Mesenchymal stem cell (in vitro differentiated cells and primary cell): ENCODE data around the gene ZNF564. TPM values are rescaled to one million over a fixed set of nuclear protein-coding genes. Genes with fewer than 3 reads are reported as not detected.

Experiments used
- DNase-seq: peaks from one replicate; pipeline ENCODE4 v3.0.0-alpha.2; 2013
- H2AFZ ChIP-seq: one replicate; pipeline ENCODE4 v1.6.1; 2013; ENCODE audit warnings: low read depth, mild to moderate bottlenecking, control low read depth, inconsistent platforms, low read length, moderate library complexity
- H2AK5ac ChIP-seq: 2 replicates; pipeline ENCODE4 v1.6.1; 2013; ENCODE audit warnings: low read length, moderate library complexity, mild to moderate bottlenecking, inconsistent platforms; ENCODE audit not compliant: severe bottlenecking
- H2BK120ac ChIP-seq: one replicate; pipeline ENCODE4 v1.6.1; 2013; ENCODE audit warnings: low read depth, mild to moderate bottlenecking, inconsistent platforms, low read length, moderate library complexity
- H2BK12ac ChIP-seq, 2 experiments: one replicate each; pipeline ENCODE4 v1.6.1; 2013; ENCODE audit warnings: inconsistent platforms in 2 of 2, low read length in 2 of 2, mild to moderate bottlenecking in 2 of 2, moderate library complexity in 2 of 2, control low read depth in 1 of 2
- H2BK15ac ChIP-seq: one replicate; pipeline ENCODE4 v1.6.1; 2013; ENCODE audit warnings: mild to moderate bottlenecking, low read depth, inconsistent platforms; ENCODE audit not compliant: poor library complexity, severe bottlenecking
- H2BK5ac ChIP-seq: 2 replicates; pipeline ENCODE4 v1.6.1; 2013; ENCODE audit warnings: low read depth, mild to moderate bottlenecking, low read length, control low read depth, inconsistent platforms; ENCODE audit not compliant: poor library complexity, severe bottlenecking
- H3K14ac ChIP-seq, 2 experiments: one replicate each; pipeline ENCODE4 v1.6.1; 2013; ENCODE audit warnings: inconsistent platforms in 2 of 2, low read length in 2 of 2, control low read depth in 1 of 2, mild to moderate bottlenecking in 1 of 2, moderate library complexity in 1 of 2
- H3K18ac ChIP-seq, 2 experiments: one replicate each; pipeline ENCODE4 v1.6.1; 2013; ENCODE audit warnings: inconsistent platforms in 2 of 2, low read length in 2 of 2, control low read depth in 1 of 2, low read depth in 1 of 2, mild to moderate bottlenecking in 1 of 2
- H3K23ac ChIP-seq, 2 experiments: one replicate each; pipeline ENCODE4 v1.6.1; 2013; ENCODE audit warnings: inconsistent platforms in 2 of 2, low read length in 2 of 2, mild to moderate bottlenecking in 2 of 2, moderate library complexity in 2 of 2, control low read depth in 1 of 2
- H3K27ac ChIP-seq: 2 replicates; pipeline ENCODE4 v1.5.1; 2013; ENCODE audit warnings: mild to moderate bottlenecking, moderate library complexity, low read length, control low read depth, inconsistent platforms; ENCODE audit not compliant: poor library complexity, severe bottlenecking
- H3K27me3 ChIP-seq, 2 experiments: 2 replicates each; pipeline versions ENCODE4 v1.6.1 to v1.7.0; 2013; ENCODE audit warnings: low read length in 2 of 2, mild to moderate bottlenecking in 2 of 2, moderate library complexity in 2 of 2, control low read depth in 1 of 2, inconsistent platforms in 1 of 2; ENCODE audit not compliant: control insufficient read depth in 1 of 2, insufficient read depth in 1 of 2
- H3K36me3 ChIP-seq, 2 experiments: 2 replicates each; pipeline versions ENCODE4 v1.6.1 to v1.7.0; 2013; ENCODE audit warnings: low read length in 2 of 2, control low read depth in 1 of 2, inconsistent platforms in 1 of 2, low read depth in 1 of 2, mild to moderate bottlenecking in 1 of 2; ENCODE audit not compliant: insufficient read depth in 2 of 2, control insufficient read depth in 1 of 2
- H3K4ac ChIP-seq, 2 experiments: one replicate each; pipeline ENCODE4 v1.6.1; 2013; ENCODE audit warnings: inconsistent platforms in 2 of 2, low read length in 2 of 2, mild to moderate bottlenecking in 2 of 2, moderate library complexity in 2 of 2, control low read depth in 1 of 2, low read depth in 1 of 2
- H3K4me1 ChIP-seq: 2 replicates; pipeline ENCODE4 v1.6.1; 2013; ENCODE audit warnings: low read depth, low read length, control low read depth; ENCODE audit not compliant: control insufficient read depth, insufficient read depth
- H3K4me2 ChIP-seq: 2 replicates; pipeline ENCODE4 v1.6.1; 2013; ENCODE audit warnings: low read length, mild to moderate bottlenecking, inconsistent platforms; ENCODE audit not compliant: poor library complexity, severe bottlenecking
- H3K4me3 ChIP-seq, 2 experiments: 2 replicates each; pipeline versions ENCODE4 v1.5.1 to v1.7.0; 2013; ENCODE audit warnings: low read length in 2 of 2, mild to moderate bottlenecking in 2 of 2, control low read depth in 1 of 2, low read depth in 1 of 2; ENCODE audit not compliant: insufficient read depth in 1 of 2
- H3K79me1 ChIP-seq: replicated peaks from 2 replicates; pipeline ENCODE4 v1.6.1; 2013; ENCODE audit warnings: mild to moderate bottlenecking, control low read depth, low read length, inconsistent platforms; ENCODE audit not compliant: poor library complexity, severe bottlenecking
- H3K9ac ChIP-seq: 2 replicates; pipeline ENCODE4 v1.7.0; 2013; ENCODE audit warnings: mild to moderate bottlenecking, low read length, moderate library complexity
- H3K9me3 ChIP-seq: 2 replicates; pipeline ENCODE4 v1.7.0; 2013; ENCODE audit warnings: mild to moderate bottlenecking, low read length; ENCODE audit not compliant: control insufficient read depth
- H4K8ac ChIP-seq: one replicate; pipeline ENCODE4 v1.6.1; 2013; ENCODE audit warnings: inconsistent platforms, mild to moderate bottlenecking, low read length, moderate library complexity
- H4K91ac ChIP-seq: one replicate; pipeline ENCODE4 v1.6.1; 2013; ENCODE audit warnings: mild to moderate bottlenecking, low read length, inconsistent platforms
- WGBS: methylation state at CpG from one replicate; pipeline ENCODE4 v1.1.7; 2013; ENCODE audit warnings: mixed read lengths; 5-methylcytosine and 5-hydroxymethylcytosine counted together
- polyA plus RNA-seq, 2 experiments: library from polyadenylated mRNA; stranded (reverse); fragments of 200-250 nt; gene quantifications; one replicate each; pipeline ENCODE4 v1.2.3, GENCODE V29; 2013

The ZNF564 gene
- polyA plus RNA-seq (2013, experiment 1 of 2) = 2.1 TPM
- 2.3 TPM for polyA plus RNA-seq (2013, experiment 2 of 2)

DNA sequence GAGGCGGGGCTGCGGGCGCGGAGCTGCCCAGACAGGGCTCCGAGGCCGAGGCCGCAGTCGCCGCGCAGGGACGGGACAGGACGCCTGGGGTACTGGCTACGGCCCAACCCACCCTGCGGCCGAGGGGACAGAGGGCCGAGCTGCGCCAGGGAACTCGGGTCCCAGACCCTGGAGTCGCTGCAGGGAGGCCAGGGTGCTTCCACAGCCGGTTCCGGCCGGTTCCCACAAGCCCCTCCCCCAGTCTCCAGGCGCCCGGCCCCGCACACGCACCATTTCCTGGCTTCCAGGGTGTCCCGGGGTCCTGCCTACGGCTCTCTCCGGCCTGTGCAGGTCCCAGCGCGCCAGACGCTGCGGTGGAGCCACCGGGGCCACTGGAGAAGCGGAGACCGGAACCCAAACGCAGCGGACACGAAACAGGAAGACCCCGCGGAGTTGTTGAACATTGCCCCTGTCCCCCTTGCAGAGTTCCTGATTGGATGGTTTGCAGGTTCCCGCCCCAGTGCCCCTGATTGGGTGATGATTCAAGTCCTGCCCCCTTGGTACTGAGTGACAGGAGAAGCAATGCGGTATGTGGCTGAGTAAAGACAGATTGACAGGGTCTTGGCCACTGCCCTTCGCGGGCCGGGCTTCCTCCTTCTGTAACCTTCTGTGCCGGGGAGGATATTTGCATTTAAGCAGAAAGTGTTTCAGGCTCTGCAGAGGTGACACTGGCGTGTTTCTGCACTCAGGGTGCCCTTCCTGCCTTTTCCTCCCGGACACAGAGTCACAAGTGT, at the start of gene ZNF564:
ZNF564 (minus strand) TSS at position 423 of the 773 bp plus-strand sequence; CDS start at position 273, 150 bp downstream.
- Histone ChIP-seq H4K8ac (peak within 1 kb of the TSS; percentile 100), H2BK12ac (peak within 1 kb of the TSS in 1 of 2 experiments; percentile 77), H3K14ac (peak within 1 kb of the TSS; percentile 85 to 97), H3K4me3 (peak within 1 kb of the TSS; percentile 86 to 94), H3K9ac (peak within 1 kb of the TSS; percentile 95), H2AFZ (peak within 1 kb of the TSS; percentile 89), H3K79me1 (peaks cover 16% of the 10 kb centered on the region), H3K27me3 (no peaks in the 10 kb centered on the region), H3K18ac (peak within 1 kb of the TSS; percentile 81 to 92), H3K4me1 (peaks cover 2% of the 10 kb centered on the region), H2AK5ac (no peak within 1 kb of the TSS), H3K4ac (peak within 1 kb of the TSS; percentile 63 to 81), H2BK5ac (peak within 1 kb of the TSS; percentile 97), H2BK120ac (peak within 1 kb of the TSS; percentile 97), H2BK15ac (peak within 1 kb of the TSS; percentile 99), H3K4me2 (peak within 1 kb of the TSS; percentile 81), H3K27ac (peak within 1 kb of the TSS; percentile 97), H4K91ac (peak within 1 kb of the TSS; percentile 97), H3K9me3 (peaks cover 7% of the 10 kb centered on the region), H3K36me3 (peaks cover 24 to 25% of the 10 kb centered on the region in 2 experiments), H3K23ac (peak within 1 kb of the TSS in 1 of 2 experiments; percentile 24)
- under 1% methylated on average over 49 of the region's 49 CpGs for WGBS
- DNase-seq = peak; percentile 99

DNA sequence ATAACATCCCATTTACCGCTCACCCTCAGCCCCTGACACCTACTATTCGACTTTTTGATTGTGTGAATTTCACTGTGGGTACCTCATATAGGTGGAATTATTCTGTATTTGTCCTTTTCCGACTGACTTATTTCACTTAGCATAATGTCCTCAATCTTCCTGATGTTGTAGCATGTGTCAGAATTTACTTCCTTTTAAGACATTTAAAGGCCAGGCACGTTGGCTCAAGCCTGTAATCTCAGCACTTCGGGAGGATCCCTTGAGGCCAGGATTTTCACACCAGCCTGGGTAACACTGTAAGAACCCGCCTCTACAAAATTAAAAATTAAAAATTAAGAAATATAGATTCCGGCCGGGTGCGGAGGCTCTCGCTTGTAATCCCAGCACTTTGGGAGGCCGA, 46.3 kb upstream of the ZNF564 start:
- peaks cover 46 to 52% of the 10 kb centered on the region in 2 experiments for H3K36me3 ChIP-seq
- WGBS = 95% methylated on average over 9 of the region's 11 CpGs
- no peak overlapping the region for H4K91ac ChIP-seq
- no peak overlapping the region for H3K27ac ChIP-seq
- no peak overlapping the region for H3K14ac ChIP-seq
- H2AK5ac ChIP-seq = no peak overlapping the region
- peaks cover 8% of the 10 kb centered on the region for H3K79me1 ChIP-seq
- no peaks in the 10 kb centered on the region for H3K9me3 ChIP-seq
- H3K23ac ChIP-seq = no peak overlapping the region
- H3K4me1 ChIP-seq = no peaks in the 10 kb centered on the region
- no peak for DNase-seq
- H3K18ac ChIP-seq = no peak overlapping the region
- no peak overlapping the region for H4K8ac ChIP-seq
- no peak overlapping the region for H3K4ac ChIP-seq
- no peak overlapping the region for H3K9ac ChIP-seq
- no peak overlapping the region for H3K4me2 ChIP-seq
- no peak overlapping the region for H2BK15ac ChIP-seq
- no peak overlapping the region for H2BK120ac ChIP-seq
- no peak overlapping the region for H2BK5ac ChIP-seq
- no peak overlapping the region for H2BK12ac ChIP-seq
- H3K27me3 ChIP-seq = no peaks in the 10 kb centered on the region
- no peak overlapping the region for H2AFZ ChIP-seq
- no peak overlapping the region for H3K4me3 ChIP-seq

DNA sequence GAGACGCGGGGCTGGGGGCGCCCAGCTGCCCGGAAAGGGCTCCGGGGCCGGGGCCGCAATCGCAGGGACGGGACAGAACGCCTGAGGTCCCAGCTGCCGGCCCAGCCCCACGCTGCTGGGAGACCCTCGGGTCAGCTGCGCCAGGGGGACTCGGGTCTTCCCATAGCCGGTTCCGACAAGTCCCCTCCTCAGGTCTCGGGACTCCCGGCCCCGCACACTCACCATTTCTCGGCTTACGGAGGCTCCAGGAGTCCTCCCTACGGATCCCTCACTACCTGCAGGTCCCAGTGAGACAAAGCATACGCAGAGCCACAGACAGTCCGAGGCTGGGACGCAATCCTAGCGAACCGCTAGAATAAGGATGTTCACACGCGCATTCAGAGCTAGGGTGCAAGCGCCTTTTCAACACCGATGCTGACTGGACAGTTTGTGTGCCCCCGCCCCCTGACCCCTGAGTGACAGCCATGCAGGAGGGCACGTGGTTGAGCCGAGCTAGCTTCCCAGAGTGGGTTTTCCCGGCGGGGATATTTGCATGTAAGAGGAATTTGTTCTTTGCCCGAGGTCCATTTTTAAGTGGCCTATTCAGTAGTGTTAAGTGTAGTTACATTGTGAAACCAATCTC, 45.8 kb upstream of the ZNF564 start:
- H4K8ac ChIP-seq = no peak overlapping the region
- H2AK5ac ChIP-seq = no peak overlapping the region
- no peak overlapping the region for H3K4me3 ChIP-seq
- H3K27ac ChIP-seq = no peak overlapping the region
- H2BK5ac ChIP-seq = no peak overlapping the region
- no peak overlapping the region for H2BK12ac ChIP-seq
- H2AFZ ChIP-seq = no peak overlapping the region
- H2BK120ac ChIP-seq = no peak overlapping the region
- no peaks in the 10 kb centered on the region for H3K9me3 ChIP-seq
- H3K4ac ChIP-seq = no peak overlapping the region
- peaks cover 8% of the 10 kb centered on the region for H3K79me1 ChIP-seq
- no peak overlapping the region for H3K23ac ChIP-seq
- no peak overlapping the region for H3K14ac ChIP-seq
- H3K36me3 ChIP-seq = peaks cover 40 to 49% of the 10 kb centered on the region in 2 experiments
- no peak overlapping the region for H3K4me2 ChIP-seq
- no peak for DNase-seq
- 94% methylated on average over 35 of the region's 38 CpGs for WGBS
- no peak overlapping the region for H2BK15ac ChIP-seq
- no peaks in the 10 kb centered on the region for H3K4me1 ChIP-seq
- no peak overlapping the region for H3K18ac ChIP-seq
- no peaks in the 10 kb centered on the region for H3K27me3 ChIP-seq
- no peak overlapping the region for H3K9ac ChIP-seq
- no peak overlapping the region for H4K91ac ChIP-seq

DNA sequence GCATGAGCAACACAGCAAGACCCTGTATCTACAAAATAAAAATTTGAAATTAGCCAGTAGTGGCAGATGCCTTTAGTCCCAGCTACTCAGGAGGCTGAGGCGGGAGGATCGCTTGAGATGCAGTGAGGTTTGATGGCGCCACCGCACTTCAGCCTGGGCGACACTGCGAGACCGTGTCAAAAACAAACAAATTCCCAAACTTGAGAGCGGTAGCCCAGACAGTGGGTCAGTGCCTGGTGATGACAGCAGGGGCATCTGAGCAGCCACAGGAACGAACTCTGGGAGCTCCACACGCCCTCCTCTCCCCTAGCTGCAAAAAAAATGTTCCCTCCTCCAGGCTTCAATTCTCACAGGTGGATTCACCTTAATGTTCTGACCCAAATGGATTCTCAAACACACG, 45.2 kb upstream of the ZNF564 start:
- no peak overlapping the region for H2AK5ac ChIP-seq

More for the DNA sequence above, 45.2 kb upstream of the ZNF564 start:
- Histone ChIP-seq H2BK120ac (no peak overlapping the region), H3K18ac (no peak overlapping the region), H3K9me3 (no peaks in the 10 kb centered on the region), H2BK5ac (no peak overlapping the region), H3K79me1 (peaks cover 7% of the 10 kb centered on the region), H4K8ac (no peak overlapping the region), H3K27me3 (no peaks in the 10 kb centered on the region), H3K23ac (no peak overlapping the region), H3K14ac (no peak overlapping the region), H2BK12ac (no peak overlapping the region), H3K4me1 (no peaks in the 10 kb centered on the region), H2BK15ac (no peak overlapping the region), H3K4me2 (no peak overlapping the region), H3K4ac (no peak overlapping the region), H4K91ac (no peak overlapping the region), H3K4me3 (no peak overlapping the region), H3K27ac (no peak overlapping the region), H2AFZ (no peak overlapping the region), H3K36me3 (peaks cover 38 to 55% of the 10 kb centered on the region in 2 experiments), H3K9ac (no peak overlapping the region)
- WGBS = 94% methylated on average over 11 of the region's 11 CpGs
- no peak for DNase-seq
